MCF 10A (cell line): Measurements from ENCODE around the gene ADAP1. TPM values are rescaled to one million over a fixed set of nuclear protein-coding genes. Genes with fewer than 3 reads are reported as not detected.

Experiments
- BruUV-seq: library from RNA; stranded (reverse); fragments of 400-500 nt; replicated peaks from 2 replicates; lab custom pipeline; 2021; lab: Mats Ljungman, UMichigan
- CTCF ChIA-PET: fragments of 300-600 bp; sonication (Branson Sonifier 250); formaldehyde crosslinking; extraction: SDS; loops from one replicate; lab custom pipeline; 2021; ENCODE audit warnings: antibody characterized with exemption, inconsistent platforms; lab: Yijun Ruan, JAX
- POLR2A ChIA-PET: fragments of 300-600, 350-650 bp; sonication (Branson Sonifier 250); formaldehyde crosslinking; extraction: SDS; loops from one replicate; lab custom pipeline; 2020; ENCODE audit warnings: antibody characterized with exemption, inconsistent platforms; lab: Yijun Ruan, JAX
- DNase-seq: peaks from one replicate; pipeline ENCODE4 v3.0.0-alpha.2; 2018; ENCODE audit not compliant: unreplicated experiment
- H3K27ac Mint-ChIP-seq: one replicate; pipeline ENCODE4 v1.8.0; 2022; ENCODE audit warnings: mild to moderate bottlenecking, low read depth, mixed read lengths; ENCODE audit not compliant: unreplicated experiment
- H3K27me3 Mint-ChIP-seq: one replicate; pipeline ENCODE4 v1.8.0; 2022; ENCODE audit warnings: mixed read lengths; ENCODE audit not compliant: insufficient read depth, unreplicated experiment
- H3K36me3 Mint-ChIP-seq: one replicate; pipeline ENCODE4 v1.8.0; 2022; ENCODE audit warnings: mild to moderate bottlenecking, moderate library complexity, mixed read lengths; ENCODE audit not compliant: insufficient read depth, unreplicated experiment
- H3K4me1 Mint-ChIP-seq: one replicate; pipeline ENCODE4 v1.8.0; 2022; ENCODE audit warnings: mixed read lengths; ENCODE audit not compliant: insufficient read depth, unreplicated experiment
- H3K4me3 Mint-ChIP-seq: one replicate; pipeline ENCODE4 v1.8.0; 2022; ENCODE audit warnings: mild to moderate bottlenecking, moderate library complexity, mixed read lengths; ENCODE audit not compliant: unreplicated experiment
- H3K9me3 Mint-ChIP-seq: one replicate; pipeline ENCODE4 v1.8.0; 2022; ENCODE audit warnings: mixed read lengths; ENCODE audit not compliant: unreplicated experiment
- intact Hi-C: fragments of 100-400 bp; cut with micrococcal nuclease; formaldehyde crosslinking; loops from 2 replicates; pipeline ENCODE4 v1.14.1; 2022
- total RNA-seq: library from RNA; stranded (reverse); gene quantifications from 2 replicates; pipeline ENCODE4 v1.2.3, GENCODE V29; 2022
- TF ChIP-seq, protein P1 (sequence below): fragments of 200-600 bp; IDR thresholded peaks from one replicate; pipeline ENCODE4 v1.8.0; 2022; ENCODE audit warnings: antibody characterized with exemption, mild to moderate bottlenecking; ENCODE audit not compliant: unreplicated experiment

Gene ADAP1
- total RNA-seq, 1 experiment from 2014 or later = 7.0 TPM

DNA sequence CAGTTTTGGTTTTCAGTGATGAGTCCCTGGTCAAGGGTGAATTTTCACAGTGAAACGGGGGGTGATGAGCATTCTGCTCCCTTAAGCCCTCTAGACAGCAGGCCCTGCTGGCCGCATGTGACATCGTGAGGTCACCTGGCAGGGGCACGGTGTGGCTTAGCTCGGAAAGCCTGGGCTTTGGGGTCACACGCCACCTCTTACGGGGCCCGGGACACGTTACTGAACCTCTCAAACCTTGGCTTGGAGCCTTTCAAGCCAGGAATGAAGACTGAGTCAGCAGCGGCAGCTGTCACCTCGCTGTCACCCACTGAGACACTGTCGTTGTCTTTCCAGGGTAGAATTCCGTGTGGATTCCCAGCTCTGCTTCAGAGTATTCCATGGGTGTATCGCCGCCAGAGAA is 74.0 kb downstream of the ADAP1 start:
- Mint-ChIP-seq H3K4me1 (no peaks in the 10 kb centered on the region), H3K9me3 (no peaks in the 10 kb centered on the region), H3K27me3 (no peaks in the 10 kb centered on the region), H3K27ac (no peak overlapping the region), H3K4me3 (no peak overlapping the region), H3K36me3 (peaks cover 9% of the 10 kb centered on the region)
- ChIA-PET POLR2A (no interaction called here), CTCF (no interaction called here)
- TF ChIP-seq, protein P1, sequence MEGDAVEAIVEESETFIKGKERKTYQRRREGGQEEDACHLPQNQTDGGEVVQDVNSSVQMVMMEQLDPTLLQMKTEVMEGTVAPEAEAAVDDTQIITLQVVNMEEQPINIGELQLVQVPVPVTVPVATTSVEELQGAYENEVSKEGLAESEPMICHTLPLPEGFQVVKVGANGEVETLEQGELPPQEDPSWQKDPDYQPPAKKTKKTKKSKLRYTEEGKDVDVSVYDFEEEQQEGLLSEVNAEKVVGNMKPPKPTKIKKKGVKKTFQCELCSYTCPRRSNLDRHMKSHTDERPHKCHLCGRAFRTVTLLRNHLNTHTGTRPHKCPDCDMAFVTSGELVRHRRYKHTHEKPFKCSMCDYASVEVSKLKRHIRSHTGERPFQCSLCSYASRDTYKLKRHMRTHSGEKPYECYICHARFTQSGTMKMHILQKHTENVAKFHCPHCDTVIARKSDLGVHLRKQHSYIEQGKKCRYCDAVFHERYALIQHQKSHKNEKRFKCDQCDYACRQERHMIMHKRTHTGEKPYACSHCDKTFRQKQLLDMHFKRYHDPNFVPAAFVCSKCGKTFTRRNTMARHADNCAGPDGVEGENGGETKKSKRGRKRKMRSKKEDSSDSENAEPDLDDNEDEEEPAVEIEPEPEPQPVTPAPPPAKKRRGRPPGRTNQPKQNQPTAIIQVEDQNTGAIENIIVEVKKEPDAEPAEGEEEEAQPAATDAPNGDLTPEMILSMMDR = no peak
- no peak for DNase-seq
- intact Hi-C loops = no loop called here
- no TSS peak for BruUV-seq

DNA sequence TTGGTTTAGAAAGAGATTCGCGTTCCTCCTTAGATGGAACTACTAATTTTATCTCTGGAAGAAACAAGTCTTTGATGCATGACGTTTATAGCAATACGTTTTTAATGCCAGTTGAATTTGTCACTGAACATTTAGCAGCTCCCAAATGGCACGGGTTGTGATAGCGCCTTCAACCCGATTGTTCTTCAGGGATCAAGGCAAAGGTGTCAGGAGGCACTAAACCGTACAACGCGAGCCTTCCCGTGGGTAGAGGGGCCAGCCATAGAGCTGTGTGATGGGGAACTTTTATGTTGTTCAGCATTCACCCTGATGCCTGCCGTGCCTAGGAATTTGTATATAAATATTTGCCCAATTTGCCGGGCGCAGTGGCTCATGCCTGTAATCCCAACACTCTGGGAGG is 74.8 kb downstream of the ADAP1 start:
- Mint-ChIP-seq H3K36me3 (peaks cover 10% of the 10 kb centered on the region), H3K4me3 (no peak overlapping the region), H3K27ac (no peak overlapping the region), H3K4me1 (no peaks in the 10 kb centered on the region), H3K27me3 (no peaks in the 10 kb centered on the region), H3K9me3 (no peaks in the 10 kb centered on the region)
- ChIA-PET POLR2A (no interaction called here), CTCF (interaction anchor here (0.7 kb wide), 1 partner anchor 18 kb away, joined by 3 read pairs; no protein-coding TSS in a partner anchor)
- no peak for DNase-seq
- TSS peak; percentile 20 for BruUV-seq
- TF ChIP-seq, protein P1 = no peak
- intact Hi-C loops = loop anchor here (10.0 kb wide), 1 partner anchor 555 kb away; no protein-coding TSS in a partner anchor

DNA sequence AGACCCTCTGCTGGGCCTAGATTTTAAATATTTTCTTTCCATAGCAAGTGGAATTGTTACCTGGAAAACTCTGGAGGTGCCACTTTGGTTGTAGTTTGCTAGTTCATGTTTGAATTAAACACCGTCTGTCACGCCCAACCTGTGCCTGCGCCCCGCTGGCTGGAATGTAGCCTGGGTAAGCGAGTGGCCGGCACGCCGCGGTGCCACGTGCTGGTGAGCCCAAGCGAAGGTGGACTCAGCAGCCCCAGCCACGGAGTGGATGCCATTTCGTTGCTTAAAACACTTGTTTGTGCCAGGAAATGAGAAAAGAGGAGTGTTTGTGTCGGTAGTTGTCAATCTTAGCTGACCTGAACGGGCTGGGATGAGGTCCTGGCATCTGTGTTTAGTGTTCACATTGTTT is 75.4 kb downstream of the ADAP1 start:
- intact Hi-C loops = loop anchor here (10.0 kb wide), 1 partner anchor 554 kb away; no protein-coding TSS in a partner anchor
- Mint-ChIP-seq H3K4me1 (no peaks in the 10 kb centered on the region), H3K9me3 (no peaks in the 10 kb centered on the region), H3K4me3 (no peak overlapping the region), H3K27ac (no peak overlapping the region), H3K36me3 (peaks cover 14% of the 10 kb centered on the region), H3K27me3 (no peaks in the 10 kb centered on the region)
- TF ChIP-seq, protein P1 = no peak
- DNase-seq = no peak
- POLR2A ChIA-PET = no interaction called here
- BruUV-seq = no TSS peak
- CTCF ChIA-PET = interaction anchor here (0.7 kb wide), 1 partner anchor 147 kb away, joined by 3 read pairs; no protein-coding TSS in a partner anchor

DNA sequence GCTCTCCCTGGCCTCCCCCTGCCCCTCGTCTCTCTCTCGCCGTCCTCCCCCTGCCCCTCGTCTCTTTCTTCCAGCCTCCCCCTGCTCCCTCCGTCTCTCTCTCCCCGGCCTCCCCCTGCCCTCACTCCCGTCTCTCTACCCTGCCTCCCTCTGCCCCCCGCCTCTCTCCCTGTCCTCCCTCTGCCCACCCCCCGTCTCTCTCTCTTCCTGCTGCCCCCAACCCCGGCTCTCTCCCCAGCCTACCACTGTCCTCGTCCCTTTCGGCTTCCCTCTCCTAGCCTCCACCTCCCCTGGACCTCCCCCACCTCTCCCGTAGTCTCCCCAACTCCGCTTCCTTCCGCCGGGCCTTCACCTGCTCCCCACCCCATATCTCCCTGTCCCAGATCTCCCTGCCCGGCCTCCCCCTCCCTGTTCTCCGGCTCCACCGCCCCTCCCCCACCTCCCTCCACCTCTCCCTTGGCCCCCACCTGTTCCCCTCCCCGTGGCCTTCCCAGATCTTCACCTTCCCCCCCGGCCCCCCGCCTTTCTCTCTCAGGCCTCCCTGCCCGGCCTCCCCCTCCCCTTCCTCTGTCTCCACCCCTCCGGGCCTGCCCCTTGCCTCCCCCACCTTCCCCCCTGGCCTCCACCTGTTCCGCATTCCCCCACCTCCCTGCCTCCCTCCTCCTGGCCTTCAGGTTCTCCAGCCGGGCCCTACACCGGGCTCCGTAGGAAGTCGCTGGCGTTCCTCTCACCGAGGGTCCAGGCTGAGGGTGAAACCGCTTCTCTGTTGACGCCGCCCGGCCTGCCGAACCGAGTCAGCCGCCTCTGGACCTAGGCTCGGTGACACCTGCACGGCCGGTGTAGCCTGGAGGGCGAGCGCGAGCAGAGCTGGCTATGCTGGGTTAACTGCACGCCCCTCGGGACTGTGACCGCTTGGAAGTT is 76.9 kb downstream of the ADAP1 start:
- intact Hi-C loops = loop anchor here (10.0 kb wide), 1 partner anchor 553 kb away; no protein-coding TSS in a partner anchor
- no TSS peak for BruUV-seq
- H3K27ac Mint-ChIP-seq = peak overlapping the region; percentile 93
- H3K4me1 Mint-ChIP-seq = no peaks in the 10 kb centered on the region
- H3K36me3 Mint-ChIP-seq = peaks cover 24% of the 10 kb centered on the region
- DNase-seq = peak; percentile 8
- CTCF ChIA-PET = interaction anchor here (0.6 kb wide), 1 partner anchor 33 kb away, joined by 3 read pairs; no protein-coding TSS in a partner anchor
- peak overlapping the region; percentile 99 for H3K4me3 Mint-ChIP-seq
- POLR2A ChIA-PET = interaction anchor here (0.6 to 3.2 kb wide), 8 partner anchors 18 to 150 kb away, joined by 3 to 39 read pairs (median 4); partner anchors contain the start of genes PRKAR1B and SUN1
- TF ChIP-seq, protein P1 = no peak
- no peaks in the 10 kb centered on the region for H3K9me3 Mint-ChIP-seq
- H3K27me3 Mint-ChIP-seq = no peaks in the 10 kb centered on the region
